Fibroblast of skin of abdomen (primary cell): ENCODE data around the gene PHF1.

ENCODE experiments used
- DNase-seq: peaks from one replicate; pipeline ENCODE4 v3.0.0-alpha.2; 2013

Gene PHF1

DNA sequence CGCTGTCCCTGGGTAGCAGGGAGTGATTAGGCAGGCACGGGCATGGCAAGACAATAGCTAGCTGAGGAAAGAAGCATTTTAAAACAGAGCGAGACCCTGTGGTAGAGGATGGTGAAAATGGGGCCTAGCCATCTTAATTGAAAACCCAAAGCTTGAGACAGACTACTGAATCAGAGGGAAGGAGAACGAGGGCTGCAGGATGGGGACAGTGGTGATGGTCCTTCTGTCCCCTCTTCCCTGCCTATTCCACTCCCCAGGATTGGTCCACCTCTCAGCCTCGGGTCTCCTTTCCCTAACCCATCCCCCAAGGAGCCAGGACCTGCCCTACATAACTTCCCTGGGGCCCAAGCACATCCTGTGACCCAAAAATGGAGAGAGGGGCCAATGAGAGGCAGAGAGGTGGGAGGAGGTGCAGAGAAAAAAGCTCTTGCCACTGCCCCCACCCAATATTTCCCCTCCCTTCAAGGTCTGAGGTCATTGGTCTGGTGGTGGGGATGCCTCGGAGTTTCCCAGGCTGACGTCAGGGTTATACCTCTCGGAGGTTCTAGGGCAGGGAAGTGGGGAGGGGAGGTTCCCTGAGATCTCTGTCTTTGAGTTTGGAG is 8.0 kb downstream of the PHF1 start:
- DNase-seq = peak; percentile 28

DNA sequence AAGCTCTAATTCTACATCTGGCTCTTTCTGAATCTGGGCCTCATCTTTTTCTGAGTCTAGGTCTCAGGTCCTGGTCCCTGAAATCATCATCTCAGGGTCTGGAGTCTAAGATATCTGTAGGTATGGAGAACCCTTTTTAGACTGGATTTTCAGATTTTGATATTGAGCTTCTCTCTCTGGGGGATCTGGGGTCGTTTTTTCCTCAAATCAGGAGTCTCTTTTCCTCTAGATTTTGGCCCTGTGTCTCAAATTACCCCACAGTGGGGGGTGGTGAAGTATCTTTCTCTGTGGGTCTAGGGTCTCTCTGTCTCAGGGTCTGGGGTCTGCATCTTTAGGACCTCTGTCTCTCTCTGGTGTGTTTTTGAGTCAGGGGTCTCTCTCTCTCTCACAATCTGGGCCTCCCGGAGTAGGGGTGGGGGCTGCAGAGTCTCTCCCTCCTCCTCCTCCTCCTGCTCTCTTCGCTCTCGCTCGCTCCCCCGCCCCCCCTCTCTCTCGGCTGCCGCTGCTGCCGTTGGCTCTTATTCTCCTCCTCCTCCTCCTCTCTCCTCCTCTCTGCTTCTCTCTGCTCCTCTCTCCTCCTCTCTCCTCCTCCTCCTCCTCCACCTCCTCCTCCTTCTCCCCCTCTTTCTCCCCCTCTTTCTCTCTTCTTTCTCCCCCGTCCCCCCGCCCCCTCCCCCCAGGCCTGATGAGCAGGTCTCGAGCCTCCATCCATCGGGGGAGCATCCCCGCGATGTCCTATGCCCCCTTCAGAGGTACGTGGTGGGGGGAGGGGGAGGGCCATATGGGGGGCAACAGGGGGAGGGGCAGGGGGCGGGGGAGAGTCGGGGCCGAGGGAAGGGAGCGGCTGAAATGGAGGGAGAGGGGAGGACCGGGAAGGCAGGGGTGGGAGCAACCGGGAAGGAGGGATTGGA is 9.0 kb downstream of the PHF1 start, which contains the start of gene SYNGAP1:
TSS of gene SYNGAP1 (plus strand) at position 486 of the 911 bp plus-strand sequence. CDS start at position 686, 200 bp downstream.
- peak; percentile 81 for DNase-seq

DNA sequence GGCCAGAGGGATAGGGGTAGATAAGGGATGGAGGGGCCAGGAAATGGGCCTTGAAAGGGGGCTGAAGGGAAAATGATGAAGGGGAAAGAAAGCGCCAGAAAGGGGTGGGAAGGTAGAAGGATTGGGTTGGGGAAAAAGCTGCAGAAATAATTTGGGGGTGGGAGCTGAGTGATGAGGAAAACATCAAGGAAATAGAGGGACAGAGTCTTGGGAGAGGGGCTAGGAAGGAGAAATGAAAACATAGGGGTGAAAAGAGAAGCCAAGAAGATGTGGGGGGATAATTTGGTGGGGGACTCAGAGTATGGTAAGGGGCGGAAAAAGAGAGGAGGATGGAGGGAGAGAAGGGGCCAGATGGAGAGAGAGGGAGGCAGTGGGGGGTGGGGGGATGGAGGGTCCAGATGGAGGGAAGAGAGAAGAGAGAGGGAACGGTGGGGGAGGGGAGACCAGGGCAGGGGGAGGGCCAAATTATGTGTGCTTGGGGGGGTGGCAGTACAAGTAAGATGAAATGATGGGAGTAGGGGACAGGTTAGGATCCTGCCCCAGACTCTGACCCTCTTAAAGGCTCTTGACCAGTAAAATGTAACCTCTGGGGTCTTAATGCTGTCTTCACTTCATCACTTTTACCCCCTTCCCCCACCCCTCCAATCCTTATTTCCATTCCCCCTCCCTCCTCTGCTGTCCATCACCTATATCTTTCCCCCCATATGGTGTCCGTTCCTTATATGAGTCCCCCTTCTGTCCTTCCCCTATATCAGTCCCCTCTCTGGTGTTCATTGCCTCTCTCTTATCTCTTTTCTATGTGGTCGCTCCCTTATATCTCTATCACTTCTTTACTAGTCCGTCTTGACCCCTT is 9.9 kb downstream of the PHF1 start:
- peak; percentile 38 for DNase-seq

DNA sequence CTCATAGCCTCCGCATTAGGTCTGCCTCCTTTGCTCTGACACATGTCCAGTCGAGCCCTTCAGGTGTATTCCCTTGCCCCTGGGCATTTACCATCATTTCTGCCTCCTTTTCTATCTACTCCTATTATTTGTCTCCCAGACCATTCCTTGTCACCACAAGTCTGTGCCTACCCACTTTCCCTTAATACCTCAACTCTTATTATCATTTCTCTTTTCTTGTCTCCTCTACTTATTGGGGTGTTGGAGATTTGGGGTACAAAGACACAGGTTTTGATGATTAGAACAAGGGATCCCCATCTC is 10.5 kb downstream of the PHF1 start:
- DNase-seq = no peak

DNA sequence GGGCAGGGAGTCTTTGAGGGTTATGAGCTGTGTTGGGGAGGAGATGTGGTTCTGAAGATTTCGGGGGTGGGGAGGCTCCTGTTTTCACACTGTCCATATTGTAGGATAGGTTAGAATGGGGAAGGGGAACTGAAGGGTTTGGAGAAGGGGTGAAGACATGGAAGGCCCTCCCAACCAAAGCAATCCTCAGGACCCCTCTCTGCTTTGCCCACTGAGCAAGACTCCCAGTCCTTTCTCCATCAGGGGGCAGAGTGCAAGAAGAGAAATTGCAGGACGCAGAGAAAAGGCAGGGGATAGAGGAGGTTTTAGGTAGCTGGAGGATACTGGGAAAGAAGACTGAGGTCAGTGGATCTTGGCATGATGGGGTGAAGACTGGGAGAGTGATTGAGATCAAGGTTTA is 13.0 kb downstream of the PHF1 start:
- DNase-seq = no peak

DNA sequence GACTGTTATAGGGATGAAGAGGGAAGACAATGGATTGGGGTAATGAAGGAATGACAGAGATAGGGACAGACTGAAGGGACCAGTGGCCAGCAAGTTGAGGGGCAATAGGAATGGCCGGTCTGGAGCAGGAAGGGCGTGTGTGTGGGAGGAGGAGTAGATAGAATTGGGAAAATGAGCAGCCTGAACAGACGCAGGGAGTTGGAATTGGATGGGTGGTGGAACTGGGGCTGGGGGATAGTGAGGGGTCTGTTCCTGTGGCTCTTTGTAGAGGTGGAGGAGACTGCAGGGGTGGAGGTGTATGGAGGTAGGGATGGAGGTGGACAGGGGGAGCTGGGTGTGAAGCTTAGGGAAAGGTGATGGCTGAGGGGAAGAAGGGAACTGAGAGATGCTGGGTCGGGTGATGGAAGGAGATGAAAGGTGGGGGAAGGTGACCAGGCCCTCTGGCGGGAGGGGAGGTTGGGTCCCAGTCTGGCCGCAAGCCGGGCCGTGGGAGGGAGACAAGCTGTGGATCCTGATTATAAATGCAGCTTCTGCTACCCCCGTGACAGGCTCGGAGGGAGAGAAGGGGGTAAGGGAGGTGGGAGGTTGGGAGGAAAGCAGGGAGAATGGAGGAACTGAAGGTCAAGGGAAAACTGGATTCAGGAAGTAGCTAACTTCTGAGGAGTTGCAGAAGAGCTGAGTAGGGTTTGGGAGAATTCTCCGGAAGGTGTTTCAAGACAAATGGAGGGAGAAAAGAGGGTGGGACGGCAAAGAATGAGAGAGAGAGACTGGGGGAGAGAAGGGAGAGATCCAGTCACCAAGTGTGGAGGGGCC is 14.2 kb downstream of the PHF1 start:
- DNase-seq = no peak

DNA sequence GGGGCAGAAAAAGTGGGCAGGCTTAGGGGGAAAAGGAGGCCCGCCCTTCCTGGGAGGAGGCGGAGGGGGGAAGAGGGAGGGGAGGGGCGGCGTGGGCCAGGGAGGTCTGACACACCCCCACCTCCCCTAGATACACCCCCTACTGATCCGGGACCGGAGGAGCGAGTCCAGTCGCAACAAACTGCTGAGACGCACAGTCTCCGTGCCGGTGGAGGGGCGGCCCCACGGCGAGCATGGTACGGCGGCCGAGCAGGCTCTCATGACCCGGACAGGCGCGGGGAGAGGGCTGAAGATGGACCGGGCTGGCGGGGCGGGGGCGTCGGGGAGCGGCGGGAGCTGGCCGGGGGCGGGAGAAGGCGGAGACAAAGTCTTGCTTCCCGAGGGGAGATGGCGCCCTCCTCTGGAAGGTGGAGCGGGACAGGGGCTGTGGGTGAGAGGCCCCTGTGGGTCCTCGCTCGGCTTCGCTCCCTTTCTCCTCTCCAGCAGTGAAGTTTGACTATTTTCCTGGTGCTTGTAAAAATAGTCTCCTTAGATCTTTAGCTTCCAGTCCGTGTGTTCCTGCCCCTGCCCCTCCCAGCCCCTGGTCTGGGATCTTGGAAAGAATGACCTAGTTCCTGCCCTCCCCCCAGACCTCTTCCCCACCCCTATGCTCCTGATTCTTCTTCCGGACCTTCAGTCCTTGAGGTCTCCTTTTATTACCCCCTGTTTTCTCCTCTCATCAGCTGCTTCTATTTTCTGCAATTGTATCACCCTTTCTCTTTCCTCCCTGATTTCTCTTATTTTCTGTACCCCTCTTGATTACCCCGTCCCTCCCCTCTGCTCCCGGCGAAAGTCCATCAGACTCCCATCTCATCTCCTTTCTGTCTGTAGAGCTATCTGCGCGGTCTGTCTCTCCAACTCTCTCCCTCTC is 15.1 kb downstream of the PHF1 start:
- peak; percentile 84 for DNase-seq

DNA sequence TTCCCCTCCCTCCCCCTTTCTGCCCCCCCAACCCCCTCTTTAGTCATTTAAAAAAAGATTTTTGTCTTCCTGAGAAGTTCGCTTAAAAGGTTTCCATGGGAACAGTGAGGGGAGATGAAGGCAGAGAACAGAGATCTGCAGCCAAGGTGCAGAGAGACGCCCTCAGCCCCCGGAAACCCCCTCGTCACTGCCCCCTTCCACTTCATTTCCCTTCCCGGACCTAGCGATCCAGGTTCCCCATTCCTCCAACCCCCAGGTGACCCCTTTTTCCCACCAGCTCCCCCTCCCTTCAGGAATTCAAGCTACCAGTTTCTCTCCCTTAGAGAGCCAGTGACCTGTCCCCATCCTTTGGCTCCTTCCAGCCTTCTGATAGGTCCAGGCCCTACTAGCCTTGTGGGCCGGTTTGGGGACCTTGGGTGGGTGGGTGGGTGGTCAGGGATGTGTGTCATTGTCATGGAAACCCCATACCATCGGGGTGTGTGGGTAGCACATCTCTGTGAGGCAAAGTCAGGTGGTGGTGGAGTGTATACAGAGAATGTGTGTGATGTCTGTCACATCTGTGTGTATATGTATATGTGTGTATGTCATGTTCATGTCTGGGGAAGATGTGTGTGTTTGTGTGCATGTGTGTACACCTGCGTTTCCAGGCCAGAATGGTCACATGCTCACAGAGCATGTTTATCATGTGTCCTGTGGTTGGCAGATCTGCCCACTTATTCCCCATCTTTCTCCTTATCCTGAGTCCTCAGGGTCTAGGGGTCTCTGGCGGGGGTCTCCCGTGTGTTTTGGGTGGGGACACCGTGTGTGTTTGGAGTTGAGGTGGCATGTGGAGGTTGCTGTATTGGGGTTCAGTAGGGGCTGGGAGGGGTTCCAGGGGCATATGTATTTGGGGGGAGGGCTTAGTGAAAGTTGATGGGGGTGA is 16.0 kb downstream of the PHF1 start:
- no peak for DNase-seq

DNA sequence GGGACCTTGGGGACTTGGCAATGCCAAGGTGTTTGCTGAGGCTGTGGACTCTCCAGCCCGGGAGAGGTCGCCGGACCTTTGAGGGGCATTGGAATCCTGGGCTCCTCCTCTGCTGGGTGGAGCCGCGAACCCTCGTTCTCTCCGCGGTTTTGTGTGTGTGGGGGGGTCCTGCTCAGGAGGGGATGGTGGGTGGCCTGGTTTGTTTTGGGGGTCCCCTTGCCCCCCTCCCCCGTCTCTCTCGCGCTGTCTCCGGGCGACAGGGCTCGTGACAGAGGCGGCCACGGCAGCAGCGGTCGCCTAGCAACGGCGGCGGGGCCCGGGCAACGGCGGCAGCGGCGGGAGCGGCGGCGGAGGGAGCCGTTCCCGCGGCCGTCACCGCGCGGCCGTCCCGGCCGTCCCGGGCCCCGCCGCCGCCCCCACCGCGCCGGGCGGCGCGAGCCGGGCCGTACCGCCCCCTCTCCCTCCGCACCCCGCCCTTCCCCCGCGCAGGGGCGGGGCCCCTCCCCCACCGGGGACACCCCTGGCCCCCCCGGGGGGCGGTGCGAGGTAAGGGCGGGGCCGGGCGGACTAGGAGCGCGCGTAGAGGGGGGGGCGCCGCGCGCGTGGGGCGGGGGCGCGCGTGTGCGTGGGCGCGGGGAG is 16.9 kb downstream of the PHF1 start:
- DNase-seq = no peak

DNA sequence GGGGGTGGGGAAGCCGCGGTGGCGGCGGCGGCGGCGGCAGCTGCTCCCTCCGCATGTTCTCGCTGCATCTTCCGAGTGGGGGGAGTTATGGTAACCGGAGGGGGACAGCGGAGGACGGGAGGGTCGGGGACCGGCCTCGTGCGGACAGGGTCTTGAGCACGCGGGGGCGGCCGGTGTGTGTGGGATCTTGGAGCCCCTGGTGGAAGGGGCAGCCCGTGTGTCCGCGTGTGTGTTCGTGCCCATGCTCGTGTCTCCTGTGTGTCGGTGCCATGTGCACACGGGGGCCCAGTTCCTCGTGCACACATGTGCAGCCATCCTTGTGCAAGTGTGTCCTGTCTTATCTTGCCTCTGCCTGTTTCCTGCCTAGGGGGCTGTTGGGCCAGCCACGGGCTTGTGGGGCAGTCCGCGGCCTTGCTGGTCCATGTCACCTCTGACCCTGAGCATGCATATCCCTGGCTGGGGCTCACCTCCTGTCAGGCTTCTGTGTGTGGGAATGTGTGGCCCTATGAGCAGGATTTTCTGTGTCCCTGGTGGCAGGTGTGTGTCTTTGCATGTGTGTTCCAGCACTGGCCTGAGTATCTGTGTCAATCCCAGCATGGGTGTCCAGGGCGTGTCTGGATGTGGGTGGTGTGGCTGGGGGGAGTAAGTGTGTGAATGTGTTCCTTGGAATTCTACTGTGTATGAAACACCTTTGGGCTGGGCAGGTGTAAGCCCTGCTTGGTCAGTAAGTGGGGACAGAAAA is 17.6 kb downstream of the PHF1 start:
- DNase-seq = no peak

DNA sequence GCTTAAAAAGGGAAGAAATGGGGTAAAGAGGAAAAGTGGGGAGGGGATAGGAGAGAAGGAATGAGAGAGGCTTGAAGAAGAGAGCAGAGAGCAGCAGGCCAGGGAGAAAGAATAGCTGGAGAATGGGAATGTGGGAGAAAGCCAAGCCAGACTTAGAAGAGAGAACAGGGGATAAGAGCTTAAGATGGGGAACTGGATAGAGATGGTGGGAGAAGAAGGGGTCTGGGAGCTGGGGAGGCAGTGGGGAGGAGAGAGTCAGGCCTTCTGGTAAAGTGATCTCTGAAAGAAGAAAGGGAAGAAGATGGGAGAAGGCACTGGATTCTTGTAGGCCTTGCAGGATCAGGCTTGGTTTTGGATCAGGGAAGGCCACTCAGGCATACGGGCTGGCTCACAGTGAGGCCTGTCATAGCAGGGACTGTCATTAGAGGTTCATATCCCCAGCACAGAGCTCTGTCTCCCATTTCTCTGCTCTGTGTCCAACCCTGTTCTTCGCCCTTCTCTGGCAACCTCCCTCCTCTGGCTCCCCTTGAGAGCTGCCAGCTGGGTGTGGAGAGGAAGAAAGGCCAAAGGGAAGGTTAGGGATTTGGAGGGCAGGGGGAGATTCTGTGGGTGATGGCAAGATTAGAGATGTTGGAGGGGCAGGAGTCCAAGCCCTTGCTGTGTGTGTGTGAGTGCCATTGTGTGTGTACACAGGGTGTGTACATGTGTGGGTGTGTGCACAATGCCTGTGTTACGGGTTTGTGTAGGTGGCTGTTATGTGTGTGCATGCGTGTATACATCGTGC is 18.3 kb downstream of the PHF1 start:
- DNase-seq = no peak

DNA sequence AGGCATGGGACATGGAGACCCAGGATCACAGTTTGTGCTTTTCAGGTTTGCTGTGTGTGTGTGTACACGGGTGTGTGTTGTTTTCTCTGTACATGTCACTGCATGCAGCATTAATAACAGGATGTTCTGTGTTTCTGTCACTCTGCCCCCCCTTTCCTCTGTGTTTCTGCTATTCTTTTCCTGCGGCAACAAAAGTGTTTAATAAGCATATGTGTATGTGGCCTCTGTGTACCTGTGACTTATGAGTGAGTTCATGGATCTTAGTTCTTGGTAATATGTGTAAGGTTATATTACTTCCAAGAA is 18.9 kb downstream of the PHF1 start:
- no peak for DNase-seq

DNA sequence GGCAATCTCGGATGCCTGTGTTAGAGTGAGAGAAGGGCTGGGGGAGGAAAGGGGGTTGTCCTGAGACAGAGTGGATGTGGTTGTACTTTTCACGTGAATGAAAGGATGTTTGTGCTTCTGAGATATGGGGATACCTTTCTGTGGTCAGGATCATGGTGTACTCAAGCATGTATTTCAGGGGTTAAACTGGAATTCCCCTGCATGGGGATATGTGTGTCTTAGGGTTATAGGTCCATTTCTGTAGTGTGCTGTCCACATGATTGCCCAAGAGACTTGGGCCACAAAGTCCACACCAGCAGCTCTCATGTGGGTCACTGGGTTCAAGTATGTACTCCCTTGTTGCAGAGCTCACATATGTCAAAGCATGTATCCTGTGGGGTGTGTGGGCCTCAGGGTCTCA is 19.5 kb downstream of the PHF1 start:
- no peak for DNase-seq

DNA sequence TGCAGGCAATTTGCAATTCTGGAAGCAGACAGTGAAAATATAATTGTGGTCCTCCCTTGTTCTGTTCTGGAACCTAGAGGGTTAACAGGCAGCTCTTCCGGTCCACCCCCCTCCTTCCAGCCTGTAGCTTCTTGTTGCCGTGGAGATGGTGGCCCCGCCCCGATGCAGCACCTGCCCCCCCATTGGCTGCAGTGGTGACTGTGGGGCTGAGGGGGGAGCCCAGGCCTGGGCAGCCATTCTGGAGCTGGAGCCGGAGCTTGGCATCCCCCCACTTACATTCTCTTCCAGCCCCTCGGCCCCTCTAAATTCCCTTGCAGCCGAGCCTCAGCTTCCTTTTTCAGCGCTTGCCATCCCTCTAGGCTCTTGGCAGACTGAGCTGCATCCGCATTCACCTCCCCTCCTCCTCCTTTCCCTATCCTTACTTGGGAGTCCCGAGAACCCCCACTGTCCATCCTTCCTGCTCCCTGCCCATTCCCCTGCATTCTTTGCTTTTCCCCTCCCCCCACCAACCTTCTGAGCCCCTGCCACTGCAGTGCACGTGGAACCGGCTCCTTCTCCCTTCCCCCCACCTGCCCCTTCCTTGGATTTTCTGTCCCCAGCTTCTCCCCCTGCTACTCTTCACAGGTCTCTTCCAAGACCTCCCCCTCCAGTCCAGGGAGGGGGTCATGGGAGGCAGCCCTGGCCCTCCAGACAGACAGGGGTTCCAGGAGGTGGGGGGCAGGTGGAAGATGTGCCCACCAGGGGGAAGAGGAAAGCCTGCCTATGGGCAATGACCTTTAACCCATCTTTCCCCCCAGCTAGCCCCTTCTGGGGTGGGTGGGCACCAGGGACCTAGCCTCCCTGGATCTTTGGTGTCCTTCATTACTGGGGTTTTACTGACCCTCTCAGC is 20.4 kb downstream of the PHF1 start:
- DNase-seq = peak; percentile 55

DNA sequence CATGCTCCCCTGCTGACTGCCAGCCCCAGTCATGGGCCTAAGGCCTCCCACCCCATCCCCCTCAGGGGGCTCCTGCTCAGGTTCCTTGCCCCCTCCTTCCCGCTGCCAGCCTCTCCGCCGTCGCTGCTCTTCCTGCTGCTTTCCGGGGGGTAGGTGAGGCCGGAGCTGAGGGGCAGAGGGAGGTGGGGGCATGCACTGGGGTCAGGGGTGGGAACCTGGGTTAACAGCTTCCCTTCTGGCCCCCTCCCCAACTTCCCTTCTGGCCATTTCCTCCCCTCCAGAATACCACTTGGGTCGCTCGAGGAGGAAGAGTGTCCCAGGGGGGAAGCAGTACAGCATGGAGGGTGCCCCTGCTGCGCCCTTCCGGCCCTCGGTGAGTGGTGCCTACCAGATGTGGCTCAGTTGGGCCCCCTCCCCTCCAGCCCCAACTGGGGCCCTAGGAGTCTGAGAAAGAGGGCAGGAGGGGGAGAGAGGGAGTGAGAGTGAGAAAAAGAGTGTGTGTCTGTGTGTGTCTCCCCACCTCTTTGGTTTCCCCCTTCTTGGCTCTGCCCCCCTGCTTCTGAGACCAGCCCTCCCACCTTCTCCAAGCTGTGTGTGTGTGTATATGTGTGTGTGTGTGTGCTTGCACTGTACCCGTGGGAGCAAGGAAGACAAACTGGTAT is 21.2 kb downstream of the PHF1 start:
- DNase-seq = no peak

DNA sequence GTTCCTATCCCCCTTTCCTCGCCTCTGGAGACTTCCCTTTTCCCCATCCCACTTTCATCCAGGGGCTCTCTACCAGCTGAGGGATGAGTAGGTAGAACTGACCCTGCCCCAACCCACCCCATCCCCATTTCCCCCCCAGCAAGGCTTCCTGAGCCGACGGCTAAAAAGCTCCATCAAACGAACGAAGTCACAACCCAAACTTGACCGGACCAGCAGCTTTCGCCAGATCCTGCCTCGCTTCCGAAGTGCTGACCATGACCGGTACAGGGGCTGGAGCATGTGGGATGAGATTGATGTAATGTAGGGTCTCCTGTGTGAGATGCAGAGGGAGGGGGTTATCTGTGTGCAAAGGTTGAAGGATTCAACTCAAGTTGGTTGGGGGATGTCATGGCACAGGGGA is 21.7 kb downstream of the PHF1 start:
- DNase-seq = no peak
